ENCODE data around the gene MYH9.

DNA sequence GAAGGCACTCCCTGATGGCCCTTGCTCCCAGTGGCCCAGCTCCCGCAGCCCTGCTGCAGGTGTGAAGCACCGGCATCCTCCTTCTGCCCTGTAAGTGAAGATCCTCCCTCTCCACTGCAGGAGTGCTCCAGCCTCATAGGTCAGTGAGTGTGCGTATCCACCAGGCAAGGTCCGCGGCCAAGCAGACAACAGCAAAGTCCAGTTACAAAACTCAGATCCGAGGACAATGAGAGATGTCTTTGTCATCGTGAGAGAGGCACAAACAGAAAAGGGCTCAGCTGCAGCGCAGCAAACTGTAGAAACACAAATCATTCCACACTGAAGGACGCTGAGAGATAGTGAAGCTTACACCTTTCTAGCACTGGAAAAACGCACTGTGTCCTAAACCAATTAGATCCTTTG lies 46.1 kb downstream of the MYH9 start:
- TF ChIP-seq CTCF (IDR thresholded peaks at IDR 0.05; ENCODE audit: poor library complexity) (no peak), EZH2phosphoT487 (IDR thresholded peaks at IDR 0.05; ENCODE audit: low read depth, severe bottlenecking, unreplicated experiment) (no peak), EZH2 (IDR thresholded peaks at IDR 0.05; ENCODE audit: borderline replicate concordance) (no peak)

Data from hepatocyte (in vitro differentiated cells).